HepG2 (cell line): ENCODE results near the gene SELENOT. TPM values are rescaled to one million over a fixed set of nuclear protein-coding genes. Genes with fewer than 3 reads are reported as not detected.

Experiments used
- ARHGAP35 ChIP-seq: sonication (generic); formaldehyde crosslinking; IDR thresholded peaks from 2 replicates; pipeline ENCODE4 v1.9.0; 2022; ENCODE audit warnings: mild to moderate bottlenecking, inconsistent platforms, moderate library complexity, missing genetic modification reagents, borderline replicate concordance
- ASH2L ChIP-seq: fragments of 300-600, 200-600 bp; sonication (generic); IDR thresholded peaks from 2 replicates; pipeline ENCODE4 v1.7.0; 2017; ENCODE audit warnings: low read depth, mild to moderate bottlenecking, moderate library complexity, mixed read lengths, low read length; ENCODE audit not compliant: insufficient read length
- ATF5 ChIP-seq: sonication (generic); formaldehyde crosslinking; IDR thresholded peaks from 2 replicates; pipeline ENCODE4 v1.4.0; 2020; ENCODE audit warnings: mild to moderate bottlenecking, low read depth, missing genetic modification reagents
- FLYWCH1 ChIP-seq: sonication (generic); formaldehyde crosslinking; IDR thresholded peaks from 2 replicates; pipeline ENCODE4 v1.8.1; 2023; ENCODE audit warnings: mild to moderate bottlenecking, missing genetic modification reagents
- MXI1 ChIP-seq: IDR thresholded peaks from 3 replicates; pipeline ENCODE4 v1.6.1; 2012; ENCODE audit warnings: low read depth, low read length, inconsistent platforms, borderline replicate concordance
- TCF12 ChIP-seq, 2 experiments: fragments of 450-650 bp in 1 of 2; sonication (generic) in 1 of 2; formaldehyde crosslinking in 1 of 2; IDR thresholded peaks; 2 replicates each; pipeline versions ENCODE4 v1.6.1 to v1.8.0; 2017 to 2022; ENCODE audit warnings: antibody characterized with exemption in 1 of 2, mild to moderate bottlenecking in 1 of 2, missing genetic modification reagents in 1 of 2, moderate library complexity in 1 of 2
- ZNF275 ChIP-seq: sonication (generic); formaldehyde crosslinking; IDR thresholded peaks from 2 replicates; pipeline ENCODE4 v1.8.0; 2022; ENCODE audit warnings: missing genetic modification reagents, mild to moderate bottlenecking, inconsistent platforms, borderline replicate concordance
- ZNF775 ChIP-seq: sonication (generic); formaldehyde crosslinking; IDR thresholded peaks from 2 replicates; pipeline ENCODE4 v1.4.0; 2020; ENCODE audit warnings: missing genetic modification reagents, mild to moderate bottlenecking, moderate library complexity, borderline replicate concordance
- polyA plus RNA-seq, 8 experiments: library from polyadenylated mRNA; depleted of rRNA in 3 of 8; stranded (reverse) in 7 of 8; unstranded in 1 of 8; fragments of >200 nt; fragmentation: Illumina TruSeq in 4 of 8; extraction: Trizol in 4 of 8; gene quantifications; 2 replicates each; pipeline versions ENCODE4 v1.2.1 to v1.2.3, GENCODE V29; 2011 to 2016; ENCODE audit warnings: low read depth in 4 of 8, missing spikeins in 1 of 8, mixed read lengths in 1 of 8; ENCODE audit not compliant: insufficient read depth in 1 of 8
- total RNA-seq, 5 experiments: library from RNA; depleted of rRNA; stranded (reverse); fragments of >200 nt; fragmentation: Illumina TruSeq; extraction: Trizol; gene quantifications; 2 replicates each; pipeline ENCODE4 v1.2.3, GENCODE V29; 2016; ENCODE audit warnings: low read depth in 1 of 5
- TF ChIP-seq, protein P1 (sequence below): sonication (generic); formaldehyde crosslinking; IDR thresholded peaks from 2 replicates; pipeline ENCODE4 v1.4.0; 2020; ENCODE audit warnings: missing genetic modification reagents, borderline replicate concordance
- TF ChIP-seq, protein P2 (sequence below): sonication (generic); formaldehyde crosslinking; IDR thresholded peaks from 2 replicates; pipeline ENCODE4 v1.8.0; 2022; ENCODE audit warnings: mild to moderate bottlenecking, missing genetic modification reagents, moderate library complexity

The SELENOT gene
- total and polyA plus RNA-seq, 2 of the 13 experiments (the other 11 are each of a cell fraction or from before 2014, with no cell fraction given) = 122 to 273 TPM

- TF ChIP-seq, protein P1, sequence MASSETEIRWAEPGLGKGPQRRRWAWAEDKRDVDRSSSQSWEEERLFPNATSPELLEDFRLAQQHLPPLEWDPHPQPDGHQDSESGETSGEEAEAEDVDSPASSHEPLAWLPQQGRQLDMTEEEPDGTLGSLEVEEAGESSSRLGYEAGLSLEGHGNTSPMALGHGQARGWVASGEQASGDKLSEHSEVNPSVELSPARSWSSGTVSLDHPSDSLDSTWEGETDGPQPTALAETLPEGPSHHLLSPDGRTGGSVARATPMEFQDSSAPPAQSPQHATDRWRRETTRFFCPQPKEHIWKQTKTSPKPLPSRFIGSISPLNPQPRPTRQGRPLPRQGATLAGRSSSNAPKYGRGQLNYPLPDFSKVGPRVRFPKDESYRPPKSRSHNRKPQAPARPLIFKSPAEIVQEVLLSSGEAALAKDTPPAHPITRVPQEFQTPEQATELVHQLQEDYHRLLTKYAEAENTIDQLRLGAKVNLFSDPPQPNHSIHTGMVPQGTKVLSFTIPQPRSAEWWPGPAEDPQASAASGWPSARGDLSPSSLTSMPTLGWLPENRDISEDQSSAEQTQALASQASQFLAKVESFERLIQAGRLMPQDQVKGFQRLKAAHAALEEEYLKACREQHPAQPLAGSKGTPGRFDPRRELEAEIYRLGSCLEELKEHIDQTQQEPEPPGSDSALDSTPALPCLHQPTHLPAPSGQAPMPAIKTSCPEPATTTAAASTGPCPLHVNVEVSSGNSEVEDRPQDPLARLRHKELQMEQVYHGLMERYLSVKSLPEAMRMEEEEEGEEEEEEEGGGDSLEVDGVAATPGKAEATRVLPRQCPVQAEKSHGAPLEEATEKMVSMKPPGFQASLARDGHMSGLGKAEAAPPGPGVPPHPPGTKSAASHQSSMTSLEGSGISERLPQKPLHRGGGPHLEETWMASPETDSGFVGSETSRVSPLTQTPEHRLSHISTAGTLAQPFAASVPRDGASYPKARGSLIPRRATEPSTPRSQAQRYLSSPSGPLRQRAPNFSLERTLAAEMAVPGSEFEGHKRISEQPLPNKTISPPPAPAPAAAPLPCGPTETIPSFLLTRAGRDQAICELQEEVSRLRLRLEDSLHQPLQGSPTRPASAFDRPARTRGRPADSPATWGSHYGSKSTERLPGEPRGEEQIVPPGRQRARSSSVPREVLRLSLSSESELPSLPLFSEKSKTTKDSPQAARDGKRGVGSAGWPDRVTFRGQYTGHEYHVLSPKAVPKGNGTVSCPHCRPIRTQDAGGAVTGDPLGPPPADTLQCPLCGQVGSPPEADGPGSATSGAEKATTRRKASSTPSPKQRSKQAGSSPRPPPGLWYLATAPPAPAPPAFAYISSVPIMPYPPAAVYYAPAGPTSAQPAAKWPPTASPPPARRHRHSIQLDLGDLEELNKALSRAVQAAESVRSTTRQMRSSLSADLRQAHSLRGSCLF (CRISPR knock-in tag) = no peak
- TF ChIP-seq FLYWCH1 (CRISPR knock-in tag) (no peak), ASH2L (no peak), ZNF775 (CRISPR knock-in tag) (no peak), TCF12 (IDR thresholded peaks at IDR 0.05) (no peak), TCF12 (CRISPR knock-in tag; IDR thresholded peaks at IDR 0.05) (no peak), ATF5 (CRISPR knock-in tag) (no peak), MXI1 (no peak), ARHGAP35 (no peak), ZNF275 (no peak)
- TF ChIP-seq, protein P2, sequence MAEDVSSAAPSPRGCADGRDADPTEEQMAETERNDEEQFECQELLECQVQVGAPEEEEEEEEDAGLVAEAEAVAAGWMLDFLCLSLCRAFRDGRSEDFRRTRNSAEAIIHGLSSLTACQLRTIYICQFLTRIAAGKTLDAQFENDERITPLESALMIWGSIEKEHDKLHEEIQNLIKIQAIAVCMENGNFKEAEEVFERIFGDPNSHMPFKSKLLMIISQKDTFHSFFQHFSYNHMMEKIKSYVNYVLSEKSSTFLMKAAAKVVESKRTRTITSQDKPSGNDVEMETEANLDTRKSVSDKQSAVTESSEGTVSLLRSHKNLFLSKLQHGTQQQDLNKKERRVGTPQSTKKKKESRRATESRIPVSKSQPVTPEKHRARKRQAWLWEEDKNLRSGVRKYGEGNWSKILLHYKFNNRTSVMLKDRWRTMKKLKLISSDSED (CRISPR knock-in tag) = no peak
- TF ChIP-seq, all 625 proteins: peak for 0
These were observed 9.0 kb upstream of the SELENOT start (continued) for GRCh38 chr3:150594150-150594549.
